Bronchial epithelial cell (primary cell): ENCODE measurements around the gene GPR34. TPM values are rescaled to one million over a fixed set of nuclear protein-coding genes. Genes with fewer than 3 reads are reported as not detected.

Experiments used
- DNase-seq: peaks from one replicate; pipeline ENCODE4 v3.0.0-alpha.2; 2010; ENCODE audit warnings: low read depth
- FAIRE-seq: peaks from 2 replicates; lab custom pipeline; 2011; peaks lifted over from hg19 to GRCh38; lab: Jason Lieb, UNC
- H3K27me3 ChIP-seq: 2 replicates; pipeline ENCODE4 v1.5.1; 2011; ENCODE audit warnings: low read length; ENCODE audit not compliant: control insufficient read depth, insufficient read depth
- H3K36me3 ChIP-seq: 2 replicates; pipeline ENCODE4 v1.5.1; 2011; ENCODE audit warnings: low read length; ENCODE audit not compliant: control insufficient read depth, insufficient read depth
- H3K4me3 ChIP-seq: 2 replicates; pipeline ENCODE4 v1.5.1; 2011; ENCODE audit warnings: mild to moderate bottlenecking, low read depth, low read length, control low read depth
- total RNA-seq: library from RNA; depleted of rRNA; stranded (reverse); fragments of >200 nt; gene quantifications from 2 replicates; pipeline ENCODE4 v1.2.1, GENCODE V29; 2014
- TF ChIP-seq, protein P1 (sequence below): IDR thresholded peaks from 2 replicates; pipeline ENCODE4 v1.5.1; 2011; ENCODE audit warnings: mild to moderate bottlenecking, moderate library complexity, low read length, control low read depth, inconsistent platforms; ENCODE audit not compliant: insufficient read depth, severe bottlenecking

The GPR34 gene
- total RNA-seq, 1 donor from 2014 or later: not detected

DNA sequence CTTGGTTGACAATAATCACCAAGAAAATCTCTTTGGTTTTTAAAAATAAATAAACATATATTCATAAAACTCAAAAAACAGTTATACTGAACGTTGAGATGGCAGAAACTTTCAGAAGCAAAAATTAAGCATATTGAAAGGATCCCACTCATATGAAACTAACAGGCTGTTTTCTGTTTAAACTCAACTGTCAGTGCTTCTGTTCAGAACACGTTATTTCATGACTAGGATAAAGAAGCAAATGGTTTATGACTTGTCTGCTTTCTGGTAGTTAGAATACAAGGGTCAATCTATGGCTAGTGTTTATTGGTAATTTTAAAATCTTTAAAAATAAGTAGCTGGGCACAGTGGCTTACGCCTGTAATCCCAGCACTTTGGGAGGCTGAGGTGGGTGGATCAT is 39.4 kb downstream of the GPR34 start:
- Histone ChIP-seq H3K36me3 (no peaks in the 10 kb centered on the region), H3K27me3 (no peaks in the 10 kb centered on the region), H3K4me3 (no peak overlapping the region)
- FAIRE-seq (no peak), DNase-seq (no peak)
- TF ChIP-seq, protein P1, sequence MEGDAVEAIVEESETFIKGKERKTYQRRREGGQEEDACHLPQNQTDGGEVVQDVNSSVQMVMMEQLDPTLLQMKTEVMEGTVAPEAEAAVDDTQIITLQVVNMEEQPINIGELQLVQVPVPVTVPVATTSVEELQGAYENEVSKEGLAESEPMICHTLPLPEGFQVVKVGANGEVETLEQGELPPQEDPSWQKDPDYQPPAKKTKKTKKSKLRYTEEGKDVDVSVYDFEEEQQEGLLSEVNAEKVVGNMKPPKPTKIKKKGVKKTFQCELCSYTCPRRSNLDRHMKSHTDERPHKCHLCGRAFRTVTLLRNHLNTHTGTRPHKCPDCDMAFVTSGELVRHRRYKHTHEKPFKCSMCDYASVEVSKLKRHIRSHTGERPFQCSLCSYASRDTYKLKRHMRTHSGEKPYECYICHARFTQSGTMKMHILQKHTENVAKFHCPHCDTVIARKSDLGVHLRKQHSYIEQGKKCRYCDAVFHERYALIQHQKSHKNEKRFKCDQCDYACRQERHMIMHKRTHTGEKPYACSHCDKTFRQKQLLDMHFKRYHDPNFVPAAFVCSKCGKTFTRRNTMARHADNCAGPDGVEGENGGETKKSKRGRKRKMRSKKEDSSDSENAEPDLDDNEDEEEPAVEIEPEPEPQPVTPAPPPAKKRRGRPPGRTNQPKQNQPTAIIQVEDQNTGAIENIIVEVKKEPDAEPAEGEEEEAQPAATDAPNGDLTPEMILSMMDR: no peak

DNA sequence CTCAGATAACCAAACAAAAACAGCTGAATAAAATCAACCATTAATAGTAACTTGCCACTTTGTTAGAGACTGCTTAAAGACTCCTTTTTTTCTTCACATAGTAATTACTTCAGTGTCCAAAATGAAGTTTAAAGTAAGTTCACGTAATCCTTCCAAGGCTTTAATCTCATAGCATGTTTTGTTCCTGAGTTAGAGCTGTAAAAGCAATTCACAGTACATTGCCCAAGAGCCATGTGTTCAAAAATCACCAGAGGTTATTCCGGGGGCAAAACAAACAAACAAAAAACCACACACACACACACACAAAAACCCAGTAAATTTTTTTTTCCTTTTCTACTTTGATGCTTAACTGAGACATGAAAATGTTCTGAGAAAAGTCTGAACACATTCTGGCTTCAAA is 41.3 kb downstream of the GPR34 start:
- TF ChIP-seq, protein P1: no peak
- Histone ChIP-seq H3K4me3 (no peak overlapping the region), H3K36me3 (no peaks in the 10 kb centered on the region), H3K27me3 (no peaks in the 10 kb centered on the region)
- no peak for DNase-seq
- no peak for FAIRE-seq

DNA sequence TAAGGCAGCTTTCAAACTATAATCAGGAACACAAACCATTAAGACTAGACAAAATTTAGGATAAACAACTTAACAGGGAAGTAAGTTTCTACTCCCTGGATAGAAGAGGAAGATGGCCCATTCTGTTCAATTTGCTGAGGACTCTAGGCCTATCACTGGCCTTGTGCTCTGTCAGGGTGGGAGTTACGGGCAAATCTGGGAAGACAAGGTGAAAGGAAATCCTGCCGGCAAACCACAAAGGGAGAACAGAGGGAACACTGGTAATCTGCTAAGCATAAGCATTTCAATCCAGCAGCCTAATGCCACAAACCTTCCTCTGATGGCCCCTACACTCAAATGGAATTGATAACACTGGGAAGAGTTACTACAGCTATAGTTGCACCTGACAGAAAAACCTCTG is 43.5 kb downstream of the GPR34 start:
- Histone ChIP-seq H3K36me3 (no peaks in the 10 kb centered on the region), H3K4me3 (no peak overlapping the region), H3K27me3 (no peaks in the 10 kb centered on the region)
- TF ChIP-seq, protein P1: no peak
- DNase-seq (no peak), FAIRE-seq (no peak)

GRCh38 chrX:41733939-41734338 is 45.2 kb downstream of the GPR34 start:
- DNase-seq (peak; percentile 5), FAIRE-seq (no peak)
- Histone ChIP-seq H3K4me3 (no peak overlapping the region), H3K36me3 (no peaks in the 10 kb centered on the region), H3K27me3 (no peaks in the 10 kb centered on the region)
- TF ChIP-seq, protein P1: no peak

DNA sequence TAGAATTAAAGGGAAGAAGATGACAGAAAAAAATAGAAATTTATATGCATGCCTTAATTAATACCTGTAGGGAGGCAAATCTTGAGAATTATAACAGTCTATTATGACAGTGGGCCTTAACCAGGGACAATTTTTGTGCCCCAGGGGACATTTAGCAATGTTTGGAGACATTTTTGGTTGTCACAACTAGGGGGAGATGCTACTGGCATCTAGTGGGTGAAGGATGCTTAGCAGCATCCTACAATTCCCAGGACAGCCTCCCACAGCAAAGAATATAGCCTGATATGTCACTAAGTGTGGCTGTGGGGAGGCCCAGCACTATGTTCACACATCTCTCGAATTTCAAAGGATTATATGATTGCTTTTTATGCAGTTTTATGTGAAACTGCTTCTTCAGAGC is 45.8 kb downstream of the GPR34 start:
- no peaks in the 10 kb centered on the region for H3K27me3 ChIP-seq
- peak; percentile 7 for DNase-seq

DNA sequence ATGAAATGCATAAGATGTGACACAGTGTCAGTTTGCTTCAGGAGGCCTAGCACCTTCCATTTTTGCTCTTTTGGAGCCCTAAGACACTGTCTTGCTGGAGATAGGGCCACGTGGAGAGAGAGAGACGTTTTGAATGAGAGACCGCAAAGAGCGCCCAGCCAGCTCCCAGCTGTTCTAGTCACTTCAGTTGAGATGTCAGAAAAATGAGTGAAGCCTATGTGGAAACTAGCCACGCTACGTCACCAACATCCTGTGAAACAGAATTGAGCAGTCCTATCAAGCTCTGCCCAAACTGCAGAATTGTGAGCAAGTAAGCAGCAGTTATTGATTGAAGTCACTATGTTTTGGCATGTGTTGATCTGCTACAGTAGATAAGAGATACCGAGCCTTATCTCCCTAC is 48.3 kb downstream of the GPR34 start:
- Histone ChIP-seq H3K36me3 (no peaks in the 10 kb centered on the region), H3K4me3 (no peak overlapping the region), H3K27me3 (no peaks in the 10 kb centered on the region)
- FAIRE-seq (peak; percentile 18), DNase-seq (no peak)
- TF ChIP-seq, protein P1: no peak

More for the DNA sequence above, 45.8 kb downstream of the GPR34 start:
- Histone ChIP-seq H3K36me3 (no peaks in the 10 kb centered on the region), H3K4me3 (no peak overlapping the region)
- FAIRE-seq: no peak
- TF ChIP-seq, protein P1: peak; percentile 9
